CD4-positive, alpha-beta T cell treated with Interleukin-6 at 100 ng/mL for 8 hours (primary cell): ENCODE data around the gene FKBP2.

Source experiments
- DNase-seq: peaks from one replicate; pipeline ENCODE4 v3.0.0-alpha.2; 2020; ENCODE audit warnings: mixed read lengths, low spot score

The FKBP2 gene

GRCh38 chr11:64249563-64250414, 8.9 kb downstream of the FKBP2 start:
- DNase-seq, result no peak

GRCh38 chr11:64250415-64251015, 9.6 kb downstream of the FKBP2 start:
- DNase-seq, result no peak

- peak; percentile 48 for DNase-seq
Measured at GRCh38 chr11:64251016-64251752, 10.3 kb downstream of the FKBP2 start, which contains the start of gene PLCB3. TSS of gene PLCB3 (plus strand) at chr11:64251530. CDS start at chr11:64251650, 120 bp downstream.

- DNase-seq, result no peak
Measured at GRCh38 chr11:64251753-64252002, 10.8 kb downstream of the FKBP2 start.

- no peak for DNase-seq
Measured at GRCh38 chr11:64252003-64252872, 11.3 kb downstream of the FKBP2 start.

- DNase-seq, result no peak
Measured at GRCh38 chr11:64253043-64253442, 12.1 kb downstream of the FKBP2 start.

- no peak for DNase-seq
Measured at GRCh38 chr11:64253481-64253880, 12.6 kb downstream of the FKBP2 start.

GRCh38 chr11:64254326-64254725, 13.4 kb downstream of the FKBP2 start:
- no peak for DNase-seq

- no peak for DNase-seq
Measured at GRCh38 chr11:64255135-64256128, 14.5 kb downstream of the FKBP2 start.

- DNase-seq, result no peak
Measured at GRCh38 chr11:64256300-64256699, 15.4 kb downstream of the FKBP2 start.

- no peak for DNase-seq
Measured at GRCh38 chr11:64258356-64258755, 17.5 kb downstream of the FKBP2 start.

- no peak for DNase-seq
Measured at GRCh38 chr11:64258946-64259532, 18.1 kb downstream of the FKBP2 start.

GRCh38 chr11:64259533-64260067, 18.7 kb downstream of the FKBP2 start:
- no peak for DNase-seq

GRCh38 chr11:64260147-64260708, 19.3 kb downstream of the FKBP2 start:
- no peak for DNase-seq

GRCh38 chr11:64261556-64262080, 20.7 kb downstream of the FKBP2 start:
- no peak for DNase-seq

GRCh38 chr11:64262271-64263002, 21.5 kb downstream of the FKBP2 start:
- no peak for DNase-seq

- DNase-seq, result no peak
Measured at GRCh38 chr11:64263021-64263946, 22.4 kb downstream of the FKBP2 start.

- DNase-seq, result no peak
Measured at GRCh38 chr11:64263947-64264317, 23.0 kb downstream of the FKBP2 start.
